Measurements from ENCODE around the gene FOXK1. TPM values are rescaled to one million over a fixed set of nuclear protein-coding genes. Genes with fewer than 3 reads are reported as not detected.

FOXK1 gene
- total RNA-seq, 5 donors from 2014 or later (not counting 1 experiment from before 2014, with no cell fraction given), result 63.9 to 79.7 (median 74.2) TPM

DNA sequence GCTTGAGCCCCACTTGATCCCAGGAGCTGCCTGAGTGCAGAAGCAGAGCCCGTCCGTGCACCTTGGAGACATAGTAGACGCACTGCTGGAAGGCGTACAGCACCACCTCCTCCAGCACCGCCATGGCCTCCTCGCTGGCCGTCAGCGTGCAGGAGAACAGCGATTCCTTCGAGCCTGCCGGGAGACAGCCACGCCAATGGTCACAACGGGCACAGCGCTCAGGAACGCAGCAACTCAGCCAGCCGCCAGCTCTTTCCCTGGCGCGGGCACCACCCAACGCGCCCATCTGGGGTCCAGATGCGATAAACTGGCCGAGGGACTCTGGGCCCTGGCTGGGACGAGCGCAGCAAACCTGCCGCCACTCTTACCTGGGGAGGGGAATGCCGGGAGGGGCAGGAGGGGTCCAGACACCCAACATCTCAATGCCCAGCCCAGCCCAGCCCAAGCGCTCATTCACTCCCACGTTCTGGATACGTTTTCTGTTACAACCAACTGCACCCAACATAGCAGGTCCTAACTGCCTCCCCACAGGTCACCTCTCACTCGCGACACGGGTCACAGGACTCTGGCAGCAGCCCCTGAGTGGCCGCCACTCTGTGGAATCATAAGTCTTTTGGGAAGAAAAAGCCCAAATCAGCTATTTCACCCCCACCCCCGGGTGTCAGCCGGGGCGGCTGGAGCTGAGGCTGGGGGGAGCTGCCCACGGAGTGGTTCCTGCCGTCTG, 135.2 kb downstream of the FOXK1 start:
- no peak for ATAC-seq (replicated peaks in 1 of 4)
- ChIA-PET CTCF (no interaction called here), POLR2A (no interaction called here)
- Mint-ChIP-seq H3K27ac (no peak overlapping the region), H3K4me1 (no peaks in the 10 kb centered on the region), H3K9me3 (no peaks in the 10 kb centered on the region), H3K4me3 (no peak overlapping the region), H3K36me3 (no peaks in the 10 kb centered on the region), H3K27me3 (peaks cover 0 to 40% of the 10 kb centered on the region in 2 donors)
- Histone ChIP-seq H3K9me3 (no peaks in the 10 kb centered on the region), H3K27me3 (replicated peaks in 1 of 2; ENCODE audit: control insufficient read depth in 2 of 2, extremely low read depth in 1 of 2, insufficient read depth in 2 of 2, low read length in 1 of 2) (peaks cover 0 to 86% of the 10 kb centered on the region in 2 experiments), H3K27ac (ENCODE audit: low read length) (no peak overlapping the region), H3K4me3 (ENCODE audit: control insufficient read depth in 1 of 2, extremely low read depth in 1 of 2, low read length in 1 of 2) (no peak overlapping the region), H3K36me3 (ENCODE audit: control insufficient read depth in 2 of 2, extremely low read depth in 1 of 2, insufficient read depth in 1 of 2, low read length in 1 of 2) (no peaks in the 10 kb centered on the region), H3K4me1 (ENCODE audit: control insufficient read depth in 1 of 2, extremely low read depth in 1 of 2, insufficient read depth in 2 of 2, low read length in 2 of 2) (peaks cover 0 to 4% of the 10 kb centered on the region in 2 experiments)
- WGBS (ENCODE audit: insufficient coverage), result 91% methylated on average over 27 of the region's 38 CpGs
- no peak for DNase-seq

DNA sequence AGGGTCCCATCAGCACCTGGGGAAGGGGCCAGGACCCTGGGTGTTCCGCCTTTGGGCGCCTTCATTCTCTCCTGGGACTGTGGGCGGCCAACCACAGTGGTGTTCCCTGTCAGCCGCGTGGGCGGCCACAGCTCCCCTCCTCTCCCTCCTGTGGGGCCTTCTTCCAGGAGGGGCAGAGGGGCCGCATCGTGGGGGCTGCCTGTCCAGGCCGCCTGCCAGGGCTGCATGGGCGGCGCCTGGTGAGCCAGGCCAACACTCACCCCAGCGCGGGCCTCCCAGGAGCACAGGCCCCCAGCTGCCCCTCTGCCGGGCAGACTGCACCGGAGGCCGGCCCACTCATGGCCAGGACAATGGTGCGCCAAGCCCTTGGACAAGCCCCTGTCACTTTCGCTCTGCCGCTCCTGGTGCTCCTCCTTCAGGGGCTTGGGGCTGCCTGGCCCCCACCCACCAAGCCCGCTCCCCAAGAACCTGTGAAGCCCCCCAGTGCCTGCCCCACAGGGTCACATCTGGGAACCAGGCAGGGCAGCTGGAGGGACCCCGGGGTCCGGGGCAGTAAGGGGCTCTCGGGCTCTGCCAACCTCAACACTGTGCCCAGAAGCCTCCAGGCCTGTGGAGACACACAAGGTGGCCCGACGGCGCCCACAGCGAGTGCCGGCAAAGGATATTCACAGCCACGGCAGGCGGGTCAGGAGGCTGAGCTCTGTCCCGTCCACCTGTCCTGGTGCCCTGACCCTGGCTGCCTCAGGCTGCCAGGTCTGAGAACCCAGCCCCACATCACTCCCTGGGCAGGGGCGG, 136.1 kb downstream of the FOXK1 start:
- peaks cover 4 to 35% of the 10 kb centered on the region in 2 donors for H3K27me3 Mint-ChIP-seq
- Histone ChIP-seq H3K9me3 (no peaks in the 10 kb centered on the region), H3K27me3 (replicated peaks in 1 of 2; ENCODE audit: control insufficient read depth in 2 of 2, extremely low read depth in 1 of 2, insufficient read depth in 2 of 2, low read length in 1 of 2) (peaks cover 0 to 81% of the 10 kb centered on the region in 2 experiments), H3K36me3 (ENCODE audit: control insufficient read depth in 2 of 2, extremely low read depth in 1 of 2, insufficient read depth in 1 of 2, low read length in 1 of 2) (no peaks in the 10 kb centered on the region), H3K4me1 (ENCODE audit: control insufficient read depth in 1 of 2, extremely low read depth in 1 of 2, insufficient read depth in 2 of 2, low read length in 2 of 2) (peaks cover 0 to 4% of the 10 kb centered on the region in 2 experiments), H3K4me3 (ENCODE audit: control insufficient read depth in 1 of 2, extremely low read depth in 1 of 2, low read length in 1 of 2) (no peak overlapping the region), H3K27ac (ENCODE audit: low read length) (no peak overlapping the region)
- no peaks in the 10 kb centered on the region for H3K4me1 Mint-ChIP-seq
- DNase-seq, result no peak
- CTCF ChIA-PET, result no interaction called here
- ATAC-seq (replicated peaks in 1 of 4), result no peak
- H3K4me3 Mint-ChIP-seq, result no peak overlapping the region
- POLR2A ChIA-PET, result no interaction called here
- H3K36me3 Mint-ChIP-seq, result no peaks in the 10 kb centered on the region
- H3K9me3 Mint-ChIP-seq, result no peaks in the 10 kb centered on the region
- H3K27ac Mint-ChIP-seq, result no peak overlapping the region
- 90% methylated on average over 27 of the region's 32 CpGs for WGBS (ENCODE audit: insufficient coverage)

DNA sequence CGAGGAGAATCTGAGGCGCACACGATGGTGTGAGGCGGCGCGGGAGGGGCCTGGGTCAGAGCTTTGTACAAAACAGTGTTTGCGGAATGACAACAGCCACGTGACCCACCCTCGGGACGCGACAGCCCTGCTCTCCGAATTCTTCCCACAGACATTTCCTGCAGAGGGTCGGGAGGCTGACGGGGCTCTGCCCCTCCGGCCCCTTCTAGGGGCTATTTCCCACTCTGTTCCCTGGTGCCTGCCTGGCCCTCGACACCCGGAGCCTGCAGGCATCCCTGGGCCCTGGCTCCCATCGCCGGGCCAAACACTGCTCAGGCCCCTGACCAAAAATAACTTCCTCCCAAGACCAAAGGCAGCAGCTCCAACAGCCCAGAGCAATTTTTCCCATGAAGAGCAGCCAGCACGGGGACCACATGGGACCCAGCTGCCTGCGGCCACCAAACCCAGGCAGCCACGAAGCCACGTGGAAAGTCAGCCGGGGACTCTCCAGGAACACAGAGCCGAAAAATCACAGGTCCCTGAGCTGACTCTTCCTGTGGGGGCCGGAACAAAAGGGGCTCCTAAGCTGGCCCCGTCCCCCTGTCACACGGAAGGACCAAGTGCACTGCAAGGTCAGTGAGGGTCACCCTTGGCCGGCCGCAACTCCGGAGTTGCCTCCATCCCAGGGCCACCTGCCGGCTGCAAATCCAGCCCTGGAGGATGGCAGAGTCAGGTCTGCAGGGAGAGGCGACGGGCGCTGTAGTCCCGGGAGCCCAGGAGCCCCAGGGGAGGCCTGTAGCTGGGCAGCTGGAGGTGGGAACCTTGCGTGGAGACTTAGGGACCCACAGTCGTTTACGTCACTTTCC, 137.7 kb downstream of the FOXK1 start:
- no peak for ATAC-seq (replicated peaks in 1 of 4)
- Histone ChIP-seq H3K27me3 (replicated peaks in 1 of 2; ENCODE audit: control insufficient read depth in 2 of 2, extremely low read depth in 1 of 2, insufficient read depth in 2 of 2, low read length in 1 of 2) (peaks cover 0 to 80% of the 10 kb centered on the region in 2 experiments), H3K36me3 (ENCODE audit: control insufficient read depth in 2 of 2, extremely low read depth in 1 of 2, insufficient read depth in 1 of 2, low read length in 1 of 2) (no peaks in the 10 kb centered on the region), H3K4me3 (ENCODE audit: control insufficient read depth in 1 of 2, extremely low read depth in 1 of 2, low read length in 1 of 2) (no peak overlapping the region), H3K27ac (ENCODE audit: low read length) (no peak overlapping the region), H3K4me1 (ENCODE audit: control insufficient read depth in 1 of 2, extremely low read depth in 1 of 2, insufficient read depth in 2 of 2, low read length in 2 of 2) (peaks cover 0 to 1% of the 10 kb centered on the region in 2 experiments), H3K9me3 (no peaks in the 10 kb centered on the region)
- WGBS (ENCODE audit: insufficient coverage), result 88% methylated on average over 39 of the region's 39 CpGs
- H3K36me3 Mint-ChIP-seq, result no peaks in the 10 kb centered on the region
- ChIA-PET POLR2A (no interaction called here), CTCF (interaction anchor here in 1 of 2 donors (0.7 kb wide), 1 partner anchor 11 kb away, joined by 3 read pairs; no protein-coding TSS in a partner anchor)
- no peak for DNase-seq
- no peak overlapping the region for H3K4me3 Mint-ChIP-seq
- H3K4me1 Mint-ChIP-seq, result no peaks in the 10 kb centered on the region
- peaks cover 4 to 24% of the 10 kb centered on the region in 2 donors for H3K27me3 Mint-ChIP-seq
- no peaks in the 10 kb centered on the region for H3K9me3 Mint-ChIP-seq
- no peak overlapping the region for H3K27ac Mint-ChIP-seq

DNA sequence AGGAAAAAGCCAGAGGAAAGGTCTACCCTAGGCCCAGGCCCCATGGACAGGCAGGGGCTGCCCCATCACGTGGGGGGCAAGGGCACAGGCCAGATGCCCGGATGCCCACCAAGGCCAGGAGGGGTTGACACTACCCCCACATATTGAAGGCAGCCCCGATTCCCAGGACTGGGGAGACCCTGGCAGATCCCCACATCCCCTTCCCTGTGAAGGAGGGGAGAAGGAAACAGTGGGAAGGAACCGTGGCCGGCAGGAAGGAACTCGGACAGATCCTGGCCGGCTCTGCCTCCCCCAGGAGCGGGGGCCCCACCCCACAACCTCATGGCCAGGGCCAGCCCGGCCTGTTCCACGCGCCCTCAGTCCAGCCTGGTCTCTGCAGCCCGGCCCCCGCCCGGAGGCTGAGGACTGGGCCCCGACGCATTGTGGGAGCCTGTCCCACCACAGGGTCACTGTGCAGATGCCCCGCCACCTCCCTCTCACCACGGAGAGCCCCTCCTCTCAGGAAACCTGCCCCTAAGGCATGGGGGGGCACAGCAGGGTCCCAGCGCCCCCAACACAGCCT, 138.4 kb downstream of the FOXK1 start:
- Mint-ChIP-seq H3K4me1 (no peaks in the 10 kb centered on the region), H3K9me3 (no peaks in the 10 kb centered on the region), H3K36me3 (no peaks in the 10 kb centered on the region), H3K27ac (no peak overlapping the region), H3K27me3 (peaks cover 4 to 23% of the 10 kb centered on the region in 2 donors), H3K4me3 (no peak overlapping the region)
- WGBS (ENCODE audit: insufficient coverage), result 85% methylated on average over 12 of the region's 19 CpGs
- no peaks in the 10 kb centered on the region for H3K36me3 ChIP-seq (ENCODE audit: control insufficient read depth in 2 of 2, extremely low read depth in 1 of 2, insufficient read depth in 1 of 2, low read length in 1 of 2)
- DNase-seq, result no peak
- peaks cover 0 to 77% of the 10 kb centered on the region in 2 experiments for H3K27me3 ChIP-seq (replicated peaks in 1 of 2; ENCODE audit: control insufficient read depth in 2 of 2, extremely low read depth in 1 of 2, insufficient read depth in 2 of 2, low read length in 1 of 2)
- POLR2A ChIA-PET, result no interaction called here
- H3K4me1 ChIP-seq (ENCODE audit: control insufficient read depth in 1 of 2, extremely low read depth in 1 of 2, insufficient read depth in 2 of 2, low read length in 2 of 2), result no peaks in the 10 kb centered on the region
- CTCF ChIA-PET, result no interaction called here
- H3K27ac ChIP-seq (ENCODE audit: low read length), result no peak overlapping the region
- no peak overlapping the region for H3K4me3 ChIP-seq (ENCODE audit: control insufficient read depth in 1 of 2, extremely low read depth in 1 of 2, low read length in 1 of 2)
- no peak for ATAC-seq (replicated peaks in 1 of 4)
- H3K9me3 ChIP-seq, result no peaks in the 10 kb centered on the region

Other genes with a start within 250 kb of the FOXK1 start
- 100 to 1,000 TPM in 4 of 5 donors, 10 to 100 TPM in 1; 93.6 to 126 (median 110) TPM for gene AP5Z1, start 93.3 kb downstream of the FOXK1 start, total RNA-seq
- gene PAPOLB, start 179.7 kb downstream of the FOXK1 start, total RNA-seq, result not detected
- under 1 TPM in 2 of 5 donors, not detected in 3; 0.20 to 0.30 TPM for gene RADIL, start 201.4 kb downstream of the FOXK1 start, total RNA-seq

Measured in T-cell (primary cell).